WERI-Rb-1 (cell line): ENCODE measurements around the gene CYB5R2.

Experiments used
- DNase-seq: peaks from one replicate; pipeline ENCODE4 v3.0.0-alpha.2; 2020
- H3K27ac ChIP-seq: fragments of 250-450 bp; sonication (Bioruptor Pico); 2 replicates; pipeline ENCODE4 v1.5.1; 2020; ENCODE audit warnings: mild to moderate bottlenecking, moderate library complexity
- H3K27me3 ChIP-seq: fragments of 250-450 bp; sonication (Bioruptor Pico); 2 replicates; pipeline ENCODE4 v1.5.1; 2021; ENCODE audit warnings: mild to moderate bottlenecking, low read depth, moderate library complexity; ENCODE audit not compliant: insufficient read depth, severe bottlenecking
- H3K36me3 ChIP-seq: fragments of 250-450 bp; sonication (Bioruptor Pico); 2 replicates; pipeline ENCODE4 v1.5.1; 2020; ENCODE audit warnings: mild to moderate bottlenecking, moderate library complexity
- H3K4me3 ChIP-seq: 2 replicates; pipeline ENCODE4 v1.5.1; 2011; ENCODE audit warnings: low read depth, mild to moderate bottlenecking, control low read depth, low read length
- H3K9me3 ChIP-seq: fragments of 250-450 bp; sonication (Bioruptor Pico); 2 replicates; pipeline ENCODE4 v1.5.1; 2021; ENCODE audit warnings: mild to moderate bottlenecking, moderate library complexity; ENCODE audit not compliant: severe bottlenecking
- CTCF ChIP-seq: IDR thresholded peaks from 2 replicates; pipeline ENCODE4 v1.5.1; 2011; ENCODE audit warnings: low read depth, mild to moderate bottlenecking, control low read depth, inconsistent platforms, low read length

CYB5R2 gene

GRCh38 chr11:7640816-7641215 is 32.5 kb downstream of the CYB5R2 start:
- no peak for DNase-seq
- H3K36me3 ChIP-seq = no peaks in the 10 kb centered on the region
- H3K27me3 ChIP-seq = no peaks in the 10 kb centered on the region
- H3K9me3 ChIP-seq = no peaks in the 10 kb centered on the region
- H3K4me3 ChIP-seq = no peak overlapping the region
- H3K27ac ChIP-seq = no peak overlapping the region
- TF ChIP-seq CTCF = no peak

DNA sequence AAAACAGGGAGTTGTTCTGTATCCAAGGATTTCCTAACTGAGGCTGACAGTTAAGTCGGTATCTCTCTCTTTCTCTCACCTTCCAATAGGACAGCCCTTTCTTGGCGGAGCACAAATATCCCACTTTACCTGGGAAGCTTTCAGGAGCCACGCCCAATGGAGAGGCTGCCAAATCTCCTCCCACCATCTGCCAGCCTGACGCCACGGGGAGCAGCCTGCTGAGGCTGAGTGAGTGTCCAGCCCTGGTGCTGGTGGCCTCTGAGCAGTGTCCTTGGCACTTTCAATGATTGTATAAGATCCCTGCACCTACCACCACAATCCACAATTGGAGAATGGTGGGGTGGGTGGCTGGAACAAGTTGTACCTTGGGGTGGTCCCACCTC is 33.7 kb downstream of the CYB5R2 start:
- Histone ChIP-seq H3K4me3 (no peak overlapping the region), H3K36me3 (no peaks in the 10 kb centered on the region), H3K9me3 (no peaks in the 10 kb centered on the region), H3K27me3 (no peaks in the 10 kb centered on the region), H3K27ac (no peak overlapping the region)
- DNase-seq = peak; percentile 65
- no peak for TF ChIP-seq CTCF

GRCh38 chr11:7638710-7639642 is 34.3 kb downstream of the CYB5R2 start:
- H3K36me3 ChIP-seq = no peaks in the 10 kb centered on the region
- H3K4me3 ChIP-seq = no peak overlapping the region
- no peaks in the 10 kb centered on the region for H3K27me3 ChIP-seq
- H3K9me3 ChIP-seq = no peaks in the 10 kb centered on the region
- no peak for TF ChIP-seq CTCF
- no peak for DNase-seq
- H3K27ac ChIP-seq = no peak overlapping the region

- Histone ChIP-seq H3K36me3 (no peaks in the 10 kb centered on the region), H3K9me3 (no peaks in the 10 kb centered on the region), H3K4me3 (no peak overlapping the region), H3K27ac (no peak overlapping the region), H3K27me3 (no peaks in the 10 kb centered on the region)
- TF ChIP-seq CTCF = no peak
- no peak for DNase-seq
Measured at GRCh38 chr11:7637447-7638157, 35.7 kb downstream of the CYB5R2 start.

DNA sequence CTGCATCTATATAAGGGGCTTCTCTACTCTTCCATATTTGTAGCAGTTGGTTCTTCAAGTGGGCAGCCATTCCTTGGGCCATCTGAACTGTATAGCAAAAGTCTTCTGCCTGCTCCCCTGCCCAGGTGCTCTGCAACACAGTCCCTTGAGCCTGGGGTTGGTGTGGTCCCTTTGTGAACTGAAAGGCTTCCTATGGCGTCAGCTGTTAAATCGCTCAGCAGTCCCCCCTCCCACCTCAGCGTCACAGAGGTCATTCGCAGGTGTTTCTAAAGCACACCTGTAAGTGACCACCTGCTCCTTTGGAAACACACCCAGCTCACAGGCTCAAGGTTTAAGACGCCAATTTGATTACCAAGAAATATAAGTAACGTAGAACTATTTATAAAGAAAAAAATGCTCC is 37.0 kb downstream of the CYB5R2 start:
- TF ChIP-seq CTCF = no peak
- H3K4me3 ChIP-seq = no peak overlapping the region
- H3K27ac ChIP-seq = no peak overlapping the region
- no peaks in the 10 kb centered on the region for H3K9me3 ChIP-seq
- no peak for DNase-seq
- H3K27me3 ChIP-seq = no peaks in the 10 kb centered on the region
- H3K36me3 ChIP-seq = no peaks in the 10 kb centered on the region
